Frontal cortex (tissue), 4 donors: ENCODE data around the gene ECHS1. TPM values are rescaled to one million over a fixed set of nuclear protein-coding genes. Genes with fewer than 3 reads are reported as not detected.
A peak's percentile ranks its signal among the peaks of the same experiment; 100 is the strongest.
"Not testable (repeated sequence)": the region's sequence is repeated elsewhere in the genome, so short reads cannot be mapped to it uniquely, and the experiment has no call there.

Experiments used
- DNase-seq, 2 donors: peaks; one replicate each; pipeline ENCODE4 v3.0.0; 2012; ENCODE audit warnings: low spot score in 2 of 2
- FAIRE-seq: peaks from 2 replicates; lab custom pipeline; 2012; peaks lifted over from hg19 to GRCh38; lab: Jason Lieb, UNC
- total RNA-seq: library from RNA; depleted of rRNA; stranded (reverse); fragments of >200 nt; gene quantifications from one replicate; pipeline ENCODE4 v1.2.3, GENCODE V29; 2014
- donor health status: control.
- donor health status: control.
- donor health status: control.

ECHS1 gene
- total RNA-seq, 1 donor from 2014 or later, result 35.5 TPM

- DNase-seq, result peak; percentile 84 to 91
- no peak for FAIRE-seq
Observed at GRCh38 chr10:133329491-133330202, 43.5 kb downstream of the ECHS1 start.

- DNase-seq, result no peak
- FAIRE-seq, result no peak
Observed at GRCh38 chr10:133328358-133329343, 44.5 kb downstream of the ECHS1 start.

GRCh38 chr10:133327651-133328357 lies 45.4 kb downstream of the ECHS1 start:
- DNase-seq, result no peak
- FAIRE-seq, result no peak

GRCh38 chr10:133326745-133327650 lies 46.2 kb downstream of the ECHS1 start:
- no peak for DNase-seq
- no peak for FAIRE-seq

- DNase-seq (no peak), FAIRE-seq (no peak)
Observed at GRCh38 chr10:133326223-133326551, 47.0 kb downstream of the ECHS1 start.

GRCh38 chr10:133325440-133326222 lies 47.5 kb downstream of the ECHS1 start:
- no peak for FAIRE-seq

GRCh38 chr10:133324857-133325260 lies 48.3 kb downstream of the ECHS1 start:
- FAIRE-seq, result no peak
- DNase-seq, result no peak

More at GRCh38 chr10:133325440-133326222, 47.5 kb downstream of the ECHS1 start:
- DNase-seq, result no peak

- no peak for FAIRE-seq
- DNase-seq, result no peak
Observed at GRCh38 chr10:133324198-133324792, 48.9 kb downstream of the ECHS1 start.

GRCh38 chr10:133322064-133322709 lies 51.0 kb downstream of the ECHS1 start:
- not testable (repeated sequence) for FAIRE-seq, DNase-seq

- DNase-seq, FAIRE-seq: not testable (repeated sequence)
Observed at GRCh38 chr10:133320852-133321422, 52.2 kb downstream of the ECHS1 start.

- peak in 1 of 2 donors; percentile 46 for DNase-seq
- FAIRE-seq, result no peak
Observed at GRCh38 chr10:133318494-133319127, 54.5 kb downstream of the ECHS1 start.

- DNase-seq, result no peak
- no peak for FAIRE-seq
Observed at GRCh38 chr10:133316732-133317131, 56.4 kb downstream of the ECHS1 start.

- DNase-seq, result no peak
- no peak for FAIRE-seq
Observed at GRCh38 chr10:133316266-133316665, 56.9 kb downstream of the ECHS1 start.

- no peak for DNase-seq
- FAIRE-seq, result no peak
Observed at GRCh38 chr10:133315847-133316246, 57.3 kb downstream of the ECHS1 start.

- FAIRE-seq, result no peak
- DNase-seq, result no peak
Observed at GRCh38 chr10:133314911-133315310, 58.2 kb downstream of the ECHS1 start.

GRCh38 chr10:133313192-133313591 lies 60.0 kb downstream of the ECHS1 start:
- DNase-seq (no peak), FAIRE-seq (no peak)

- FAIRE-seq, result no peak
Observed at GRCh38 chr10:133312769-133313145, 60.4 kb downstream of the ECHS1 start.

More at GRCh38 chr10:133312769-133313145, 60.4 kb downstream of the ECHS1 start:
- DNase-seq, result no peak
